Neural progenitor cell (in vitro differentiated cells): Measurements from ENCODE around the gene CYTL1.

Experiments
- EZH2 ChIP-seq: fragments of 200-600 bp; sonication (generic); IDR thresholded peaks from 2 replicates; pipeline ENCODE4 v1.6.1; 2017; ENCODE audit warnings: antibody characterized with exemption, mild to moderate bottlenecking, moderate library complexity
- EZH2phosphoT487 ChIP-seq: fragments of 200-600 bp; sonication (generic); IDR thresholded peaks from 2 replicates; pipeline ENCODE4 v1.6.1; 2017; ENCODE audit warnings: antibody characterized with exemption
- TF ChIP-seq, protein P1 (sequence below): fragments of 200-600 bp; sonication (generic); IDR thresholded peaks from 2 replicates; pipeline ENCODE4 v1.5.1; 2017; ENCODE audit warnings: antibody characterized with exemption, mild to moderate bottlenecking

DNA sequence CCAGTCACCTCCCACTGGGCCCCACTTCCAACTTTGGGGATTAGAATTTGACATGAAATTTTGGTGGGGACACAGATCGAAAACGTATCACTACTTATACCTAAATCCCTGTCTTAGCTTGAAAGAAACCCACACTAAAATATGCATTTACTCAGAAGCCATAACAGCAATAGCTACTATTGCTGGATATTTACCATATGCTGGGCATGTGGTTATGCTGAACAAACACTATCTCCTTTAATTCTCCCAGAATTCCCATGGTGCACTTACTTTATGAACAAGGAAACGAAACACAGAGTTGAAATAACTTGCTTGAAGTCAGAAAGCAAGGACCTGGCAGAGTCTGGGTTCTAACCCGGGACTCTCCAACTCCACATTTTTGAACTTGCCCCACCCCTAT, 39.3 kb downstream of the CYTL1 start:
- TF ChIP-seq, protein P1, sequence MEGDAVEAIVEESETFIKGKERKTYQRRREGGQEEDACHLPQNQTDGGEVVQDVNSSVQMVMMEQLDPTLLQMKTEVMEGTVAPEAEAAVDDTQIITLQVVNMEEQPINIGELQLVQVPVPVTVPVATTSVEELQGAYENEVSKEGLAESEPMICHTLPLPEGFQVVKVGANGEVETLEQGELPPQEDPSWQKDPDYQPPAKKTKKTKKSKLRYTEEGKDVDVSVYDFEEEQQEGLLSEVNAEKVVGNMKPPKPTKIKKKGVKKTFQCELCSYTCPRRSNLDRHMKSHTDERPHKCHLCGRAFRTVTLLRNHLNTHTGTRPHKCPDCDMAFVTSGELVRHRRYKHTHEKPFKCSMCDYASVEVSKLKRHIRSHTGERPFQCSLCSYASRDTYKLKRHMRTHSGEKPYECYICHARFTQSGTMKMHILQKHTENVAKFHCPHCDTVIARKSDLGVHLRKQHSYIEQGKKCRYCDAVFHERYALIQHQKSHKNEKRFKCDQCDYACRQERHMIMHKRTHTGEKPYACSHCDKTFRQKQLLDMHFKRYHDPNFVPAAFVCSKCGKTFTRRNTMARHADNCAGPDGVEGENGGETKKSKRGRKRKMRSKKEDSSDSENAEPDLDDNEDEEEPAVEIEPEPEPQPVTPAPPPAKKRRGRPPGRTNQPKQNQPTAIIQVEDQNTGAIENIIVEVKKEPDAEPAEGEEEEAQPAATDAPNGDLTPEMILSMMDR: no peak
- no peak for TF ChIP-seq EZH2
- no peak for TF ChIP-seq EZH2phosphoT487
